ENCODE measurements around the gene RIPK4. TPM values are rescaled to one million over a fixed set of nuclear protein-coding genes. Genes with fewer than 3 reads are reported as not detected.

RIPK4 gene
- total RNA-seq, 1 donor from 2014 or later: 2.9 TPM

GRCh38 chr21:41750051-41750450, 16.8 kb downstream of the RIPK4 start:
- no peak for DNase-seq
- Mint-ChIP-seq H3K4me3 (ENCODE audit: unreplicated experiment) (no peak overlapping the region), H3K36me3 (ENCODE audit: unreplicated experiment) (no peaks in the 10 kb centered on the region), H3K4me1 (ENCODE audit: low read depth, unreplicated experiment) (peaks cover 31% of the 10 kb centered on the region), H3K9me3 (ENCODE audit: unreplicated experiment) (peaks cover 8% of the 10 kb centered on the region), H3K27ac (ENCODE audit: unreplicated experiment) (no peak overlapping the region), H3K27me3 (ENCODE audit: unreplicated experiment) (peaks cover under 1% of the 10 kb centered on the region)
- TF ChIP-seq CTCF (IDR thresholded peaks at IDR 0.05; ENCODE audit: partially characterized antibody, unreplicated experiment): no peak

- DNase-seq: no peak
- Mint-ChIP-seq H3K4me1 (ENCODE audit: low read depth, unreplicated experiment) (peaks cover 28% of the 10 kb centered on the region), H3K27ac (ENCODE audit: unreplicated experiment) (no peak overlapping the region), H3K36me3 (ENCODE audit: unreplicated experiment) (no peaks in the 10 kb centered on the region), H3K9me3 (ENCODE audit: unreplicated experiment) (peaks cover 8% of the 10 kb centered on the region), H3K27me3 (ENCODE audit: unreplicated experiment) (peaks cover 5% of the 10 kb centered on the region), H3K4me3 (ENCODE audit: unreplicated experiment) (no peak overlapping the region)
- no peak for TF ChIP-seq CTCF (IDR thresholded peaks at IDR 0.05; ENCODE audit: partially characterized antibody, unreplicated experiment)
These were observed 17.6 kb downstream of the RIPK4 start for GRCh38 chr21:41749286-41749685.

- H3K27ac Mint-ChIP-seq (ENCODE audit: unreplicated experiment): no peak overlapping the region
- no peak for TF ChIP-seq CTCF (IDR thresholded peaks at IDR 0.05; ENCODE audit: partially characterized antibody, unreplicated experiment)
- no peak overlapping the region for H3K4me3 Mint-ChIP-seq (ENCODE audit: unreplicated experiment)
- peaks cover 10% of the 10 kb centered on the region for H3K27me3 Mint-ChIP-seq (ENCODE audit: unreplicated experiment)
- H3K9me3 Mint-ChIP-seq (ENCODE audit: unreplicated experiment): peaks cover 8% of the 10 kb centered on the region
- H3K4me1 Mint-ChIP-seq (ENCODE audit: low read depth, unreplicated experiment): peaks cover 21% of the 10 kb centered on the region
- no peak for DNase-seq
- H3K36me3 Mint-ChIP-seq (ENCODE audit: unreplicated experiment): no peaks in the 10 kb centered on the region
These were observed 18.7 kb downstream of the RIPK4 start for GRCh38 chr21:41747943-41748738.

- Mint-ChIP-seq H3K9me3 (ENCODE audit: unreplicated experiment) (peaks cover 7% of the 10 kb centered on the region), H3K27ac (ENCODE audit: unreplicated experiment) (no peak overlapping the region), H3K4me3 (ENCODE audit: unreplicated experiment) (no peak overlapping the region), H3K36me3 (ENCODE audit: unreplicated experiment) (peaks cover 2% of the 10 kb centered on the region), H3K4me1 (ENCODE audit: low read depth, unreplicated experiment) (peaks cover 9% of the 10 kb centered on the region), H3K27me3 (ENCODE audit: unreplicated experiment) (peaks cover 10% of the 10 kb centered on the region)
- TF ChIP-seq CTCF (IDR thresholded peaks at IDR 0.05; ENCODE audit: partially characterized antibody, unreplicated experiment): no peak
- no peak for DNase-seq
These were observed 20.2 kb downstream of the RIPK4 start for GRCh38 chr21:41746744-41747006.

- H3K27ac Mint-ChIP-seq (ENCODE audit: unreplicated experiment): no peak overlapping the region
- no peak for TF ChIP-seq CTCF (IDR thresholded peaks at IDR 0.05; ENCODE audit: partially characterized antibody, unreplicated experiment)
- H3K4me1 Mint-ChIP-seq (ENCODE audit: low read depth, unreplicated experiment): peaks cover 5% of the 10 kb centered on the region
- no peak for DNase-seq
- peaks cover 4% of the 10 kb centered on the region for H3K36me3 Mint-ChIP-seq (ENCODE audit: unreplicated experiment)
- no peak overlapping the region for H3K4me3 Mint-ChIP-seq (ENCODE audit: unreplicated experiment)
- H3K27me3 Mint-ChIP-seq (ENCODE audit: unreplicated experiment): peaks cover 11% of the 10 kb centered on the region
- H3K9me3 Mint-ChIP-seq (ENCODE audit: unreplicated experiment): peaks cover 7% of the 10 kb centered on the region
These were observed 20.7 kb downstream of the RIPK4 start for GRCh38 chr21:41745971-41746743.

All from glutamatergic neuron (in vitro differentiated cells).